ENCODE measurements around the gene TBPL1. TPM values are rescaled to one million over a fixed set of nuclear protein-coding genes. Genes with fewer than 3 reads are reported as not detected.

The TBPL1 gene
- total and polyA plus RNA-seq, 2 of the 8 experiments (the other 6 are each of a cell fraction or from before 2014, with no cell fraction given): 32.5 to 67.0 TPM

DNA sequence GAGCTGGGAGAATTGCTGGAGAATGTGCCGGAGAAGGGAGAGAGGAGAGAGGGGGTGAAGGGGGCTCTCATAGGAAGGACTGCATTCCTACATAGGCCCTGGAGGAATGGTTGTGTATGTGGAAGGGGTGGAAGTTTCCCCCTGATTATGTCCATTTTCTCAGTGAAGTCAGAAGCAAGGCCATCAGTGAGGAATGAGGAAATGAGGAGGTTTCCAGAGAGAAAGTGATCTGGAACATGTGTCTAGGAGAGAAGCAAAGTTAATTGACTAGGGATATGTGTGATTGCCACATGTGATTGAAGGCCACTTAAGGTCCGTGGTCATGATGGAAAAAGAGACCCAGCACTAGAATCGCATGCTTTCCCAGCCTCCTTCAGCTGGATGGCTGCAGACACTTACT, 42.3 kb downstream of the TBPL1 start:
- 0 out of 2 replicates have a peak overlapping the region, but pooled peaks have one; percentile 27 for H3K27ac ChIP-seq (ENCODE audit: low read depth, low read length)
- H4K5ac ChIP-seq (ENCODE audit: insufficient read length, low read depth, low read length): no peak overlapping the region
- H3K56ac ChIP-seq (replicated peaks; ENCODE audit: insufficient read length, low read depth, low read length): no peak overlapping the region
- H3K79me1 ChIP-seq (ENCODE audit: low read depth, low read length): no peaks in the 10 kb centered on the region; the same call in 1 of the 2 replicates
- no peak overlapping the region for H2BK5ac ChIP-seq (ENCODE audit: low read depth, low read length)
- H3K36me3 ChIP-seq (ENCODE audit: control insufficient read depth in 2 of 4, insufficient read depth in 4 of 4, low read length in 3 of 4): no peaks in the 10 kb centered on the region; a peak in 1 of 8 replicates
- H4K20me1 ChIP-seq (replicated peaks in 1 of 2; ENCODE audit: control insufficient read depth in 1 of 2, insufficient read depth in 2 of 2, low read length in 2 of 2): no peaks in the 10 kb centered on the region
- 87% methylated on average over 3 of the region's 3 CpGs; no CpG with 5 or more reads in 1 of the 2 experiments for WGBS, 2 experiments (ENCODE audit: extremely low coverage in 1 of 2, insufficient coverage in 1 of 2, insufficient read length in 1 of 2, insufficient replicate concordance in 2 of 2, low coverage in 1 of 2, low lambda C conversion rate in 2 of 2, missing lambda C conversion rate in 1 of 2)
- no peak overlapping the region for H2AFZ ChIP-seq (ENCODE audit: low read length)
- ChIA-PET POLR2A (ENCODE audit: partially characterized antibody) (no interaction called here), CTCF (ENCODE audit: partially characterized antibody) (interaction anchor here (0.9 to 5.3 kb wide), 4 partner anchors 15 to 71 kb away, joined by 3 to 31 read pairs (median 4); no protein-coding TSS in a partner anchor)
- H4K91ac ChIP-seq (replicated peaks; ENCODE audit: insufficient read length, low read length): no peak overlapping the region
- H3K79me2 ChIP-seq (ENCODE audit: control insufficient read depth in 1 of 2, insufficient read depth in 2 of 2, low read length in 2 of 2): no peaks in the 10 kb centered on the region
- H3K4me1 ChIP-seq (replicated peaks in 1 of 4; ENCODE audit: control insufficient read depth in 3 of 4, insufficient read depth in 4 of 4, low read length in 3 of 4): peaks cover 0 to 8% (median 4%) of the 10 kb centered on the region in 4 experiments; a peak in 4 of 7 replicates
- H3K14ac ChIP-seq (ENCODE audit: insufficient read length): no peak overlapping the region
- DNase-seq (ENCODE audit: low read depth in 1 of 2, low spot score in 2 of 2) (no peak), FAIRE-seq (no peak)
- no peak overlapping the region for H2BK120ac ChIP-seq (replicated peaks; ENCODE audit: low read depth, low read length)
- no peak overlapping the region for H2BK15ac ChIP-seq (ENCODE audit: low read length)
- H2BK12ac ChIP-seq (ENCODE audit: low read depth, low read length): 0 out of 2 replicates have a peak overlapping the region, but pooled peaks have one; percentile 88
- no peaks in the 10 kb centered on the region; a peak in 1 of 4 replicates for H3K9me3 ChIP-seq (ENCODE audit: insufficient read depth in 2 of 2, low read depth in 1 of 2, low read length in 1 of 2)
- H3K23ac ChIP-seq (ENCODE audit: insufficient read length): no peak overlapping the region
- 0 out of 2 replicates have a peak overlapping the region, but pooled peaks have one; percentile 44 for H2BK20ac ChIP-seq (ENCODE audit: low read length)
- no peaks in the 10 kb centered on the region for H3K23me2 ChIP-seq (ENCODE audit: low read depth, low read length)
- H4K8ac ChIP-seq (ENCODE audit: extremely low read depth, insufficient read depth, low read length): no peak overlapping the region
- H3K4me3 ChIP-seq (ENCODE audit: extremely low read depth in 1 of 4, insufficient read depth in 2 of 4, low read depth in 3 of 4, low read length in 4 of 4): no peak overlapping the region
- H3K18ac ChIP-seq (ENCODE audit: extremely low read depth, low read length): no peak overlapping the region
- H3K4ac ChIP-seq (replicated peaks; ENCODE audit: insufficient read length, low read depth, low read length): no peak overlapping the region
- no peaks in the 10 kb centered on the region for H3K27me3 ChIP-seq (replicated peaks in 1 of 4; ENCODE audit: control insufficient read depth in 3 of 4, extremely low read depth in 1 of 4, insufficient read depth in 3 of 4, low read length in 3 of 4)
- no peak overlapping the region for H3K9ac ChIP-seq (replicated peaks in 1 of 4; ENCODE audit: extremely low read depth in 1 of 4, low read depth in 3 of 4, low read length in 3 of 4)
- H2AK5ac ChIP-seq (ENCODE audit: low read depth, low read length): no peak overlapping the region
- no peak overlapping the region for H3K4me2 ChIP-seq (ENCODE audit: insufficient read depth in 1 of 2, low read depth in 2 of 2, low read length in 2 of 2)
- no peak for TF ChIP-seq TCF12 (IDR thresholded peaks at IDR 0.05; ENCODE audit: low read depth, low read length)
- TF ChIP-seq CEBPB (IDR thresholded peaks at IDR 0.05; ENCODE audit: low read depth, low read length): no peak
- no peak for TF ChIP-seq HDAC2 (IDR thresholded peaks at IDR 0.05; ENCODE audit: borderline replicate concordance in 1 of 2, low read depth in 2 of 2, low read length in 2 of 2)
- TF ChIP-seq GTF2F1 (IDR thresholded peaks at IDR 0.05; ENCODE audit: borderline replicate concordance, low read depth, low read length): no peak
- no peak for TF ChIP-seq EP300 (IDR thresholded peaks at IDR 0.05; ENCODE audit: borderline replicate concordance in 1 of 2, low read depth in 2 of 2, low read length in 2 of 2)
- no peak for TF ChIP-seq ASH2L (IDR thresholded peaks at IDR 0.05; ENCODE audit: low read length)
- TF ChIP-seq CREB1 (IDR thresholded peaks at IDR 0.05): no peak
- no peak for TF ChIP-seq RXRA (IDR thresholded peaks at IDR 0.05; ENCODE audit: insufficient read depth, low read depth, low read length)
- TF ChIP-seq RAD21 (IDR thresholded peaks at IDR 0.05 in 1 of 2, conservative IDR thresholded peaks at IDR 0.05 in 1 of 2; ENCODE audit: low read depth in 2 of 2, low read length in 2 of 2): no peak
